Adipose tissue (tissue), 3 donors: Measurements from ENCODE around the gene EFHD1. TPM values are rescaled to one million over a fixed set of nuclear protein-coding genes. Genes with fewer than 3 reads are reported as not detected.
"Not testable (repeated sequence)": the region's sequence is repeated elsewhere in the genome, so short reads cannot be mapped to it uniquely, and the experiment has no call there.

Experiments
- H3K27ac ChIP-seq: one replicate; pipeline ENCODE4 v1.5.1; 2013; ENCODE audit warnings: low read depth, low read length
- WGBS, 3 donors: extraction: QIAGEN DNeasy Blood & Tissue Kit; methylation state at CpG; one replicate each; pipeline ENCODE4 v1.1.7; 2013; 5-methylcytosine and 5-hydroxymethylcytosine counted together
- polyA plus RNA-seq, 3 donors: library from polyadenylated mRNA; stranded (reverse); fragments of 200-250 nt; gene quantifications; one replicate each; pipeline ENCODE4 v1.2.3, GENCODE V29; 2013
- donor health status: healthy with polysubstance abuse.
- donor health status: Bipolar disorder and iron deficiency.
- donor health status: healthy.

EFHD1 gene
- polyA plus RNA-seq, 3 donors = 2.6 to 59.5 (median 18.9) TPM

DNA sequence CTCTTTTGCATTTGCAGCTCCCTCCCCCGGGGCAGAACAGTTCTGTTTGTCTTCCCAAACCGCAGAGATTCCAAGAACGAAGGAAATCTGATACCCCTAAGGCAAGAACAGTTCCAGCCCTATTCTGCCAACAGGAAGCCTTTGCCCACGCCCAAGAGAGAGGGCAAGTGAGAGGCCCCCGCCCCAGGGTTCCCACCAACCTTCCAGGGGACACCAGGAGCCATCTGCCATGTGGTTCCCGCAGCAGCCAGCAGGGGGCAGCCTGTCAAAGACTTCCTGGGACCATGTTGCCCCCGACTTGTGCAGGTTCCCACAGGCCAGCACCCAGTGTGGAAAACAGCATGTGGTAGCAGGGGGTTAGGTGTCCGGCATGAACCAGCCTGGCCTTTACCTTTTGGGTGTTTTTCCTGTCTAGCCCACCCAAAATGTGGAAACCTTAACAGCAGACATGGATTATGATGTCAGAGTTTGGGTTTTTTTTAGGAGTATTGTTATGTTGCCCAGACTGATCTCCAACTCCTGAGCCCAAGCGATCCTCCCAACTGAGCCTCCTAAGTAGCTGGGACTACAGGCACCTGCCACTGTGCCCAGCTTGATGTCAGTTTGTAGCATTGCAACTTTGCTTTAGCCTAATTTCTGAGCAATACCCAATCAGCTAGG is 21.7 kb upstream of the EFHD1 start:
- no peak overlapping the region for H3K27ac ChIP-seq
- WGBS, 3 donors = 40 to 47% (median 45%) methylated on average over 9 of the region's 9 CpGs

- H3K27ac ChIP-seq = no peak overlapping the region
- WGBS, 3 donors = 57 to 89% (median 60%) methylated on average over 3 of the region's 3 CpGs
Observed at GRCh38 chr2:232613538-232614134, 19.8 kb upstream of the EFHD1 start.

DNA sequence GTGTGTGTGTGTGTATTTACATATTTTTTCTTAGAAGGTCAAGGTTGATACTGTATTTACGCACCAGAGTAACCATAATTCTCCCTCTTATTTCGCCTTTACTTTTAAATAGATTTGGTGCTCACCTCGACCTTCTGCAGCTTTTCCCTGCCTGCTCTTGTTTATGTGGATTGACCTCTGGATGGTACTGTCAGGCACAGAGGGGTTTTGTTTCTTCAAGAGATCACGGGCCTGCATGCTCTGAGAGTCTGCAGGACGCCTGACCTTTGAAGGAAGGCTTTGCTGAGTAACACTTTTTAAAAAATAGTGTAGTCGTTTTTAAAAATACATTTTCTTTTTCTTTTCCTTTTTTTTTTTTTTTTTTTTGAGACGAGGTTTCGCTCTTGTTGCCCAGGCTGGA is 18.1 kb upstream of the EFHD1 start:
- WGBS, 3 donors = 68 to 76% (median 73%) methylated on average over 7 to 8 of the region's 8 CpGs
- no peak overlapping the region for H3K27ac ChIP-seq

DNA sequence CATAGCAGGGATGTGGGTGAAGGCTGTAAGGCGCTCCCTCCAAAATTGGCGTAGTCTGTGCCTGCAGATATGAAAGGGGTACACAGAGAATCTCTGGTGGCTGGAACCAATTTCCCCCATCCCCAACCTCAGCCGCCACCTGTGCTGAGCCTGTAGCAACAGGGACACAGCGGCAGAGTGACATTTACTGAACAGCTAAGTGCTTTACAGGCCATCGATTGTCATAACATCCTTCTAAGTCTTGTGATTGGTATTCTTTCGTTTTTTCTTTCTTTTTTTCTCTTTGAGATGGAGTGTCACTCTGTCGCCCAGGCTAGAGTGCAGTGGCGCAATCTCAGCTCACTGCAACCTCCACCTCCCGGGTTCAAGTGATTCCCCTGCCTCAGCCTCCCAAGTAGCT is 12.2 kb upstream of the EFHD1 start:
- H3K27ac ChIP-seq = no peak overlapping the region
- WGBS, 3 donors = 89 to 93% (median 92%) methylated on average over 9 of the region's 9 CpGs

DNA sequence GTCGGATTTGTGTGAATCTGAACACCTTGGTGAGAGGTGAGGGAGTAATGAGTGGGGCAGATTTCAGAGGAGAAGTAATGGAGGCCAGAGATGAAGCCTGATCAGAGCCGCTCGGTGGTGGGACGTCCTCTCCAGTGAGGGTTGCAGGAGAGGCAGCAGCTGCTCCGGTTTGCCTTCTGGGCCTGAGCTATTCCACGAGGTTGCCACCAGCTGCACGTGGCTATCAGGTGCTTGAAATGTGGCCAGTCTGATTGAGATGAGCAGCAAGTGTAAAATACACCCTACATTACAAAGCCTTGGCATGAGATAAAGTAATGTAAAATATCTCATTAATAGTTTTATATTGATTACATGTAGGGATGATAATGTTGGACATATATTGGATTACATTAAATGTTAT is 10.8 kb upstream of the EFHD1 start:
- WGBS, 3 donors = 66 to 83% (median 68%) methylated on average over 7 of the region's 7 CpGs
- no peak overlapping the region for H3K27ac ChIP-seq

DNA sequence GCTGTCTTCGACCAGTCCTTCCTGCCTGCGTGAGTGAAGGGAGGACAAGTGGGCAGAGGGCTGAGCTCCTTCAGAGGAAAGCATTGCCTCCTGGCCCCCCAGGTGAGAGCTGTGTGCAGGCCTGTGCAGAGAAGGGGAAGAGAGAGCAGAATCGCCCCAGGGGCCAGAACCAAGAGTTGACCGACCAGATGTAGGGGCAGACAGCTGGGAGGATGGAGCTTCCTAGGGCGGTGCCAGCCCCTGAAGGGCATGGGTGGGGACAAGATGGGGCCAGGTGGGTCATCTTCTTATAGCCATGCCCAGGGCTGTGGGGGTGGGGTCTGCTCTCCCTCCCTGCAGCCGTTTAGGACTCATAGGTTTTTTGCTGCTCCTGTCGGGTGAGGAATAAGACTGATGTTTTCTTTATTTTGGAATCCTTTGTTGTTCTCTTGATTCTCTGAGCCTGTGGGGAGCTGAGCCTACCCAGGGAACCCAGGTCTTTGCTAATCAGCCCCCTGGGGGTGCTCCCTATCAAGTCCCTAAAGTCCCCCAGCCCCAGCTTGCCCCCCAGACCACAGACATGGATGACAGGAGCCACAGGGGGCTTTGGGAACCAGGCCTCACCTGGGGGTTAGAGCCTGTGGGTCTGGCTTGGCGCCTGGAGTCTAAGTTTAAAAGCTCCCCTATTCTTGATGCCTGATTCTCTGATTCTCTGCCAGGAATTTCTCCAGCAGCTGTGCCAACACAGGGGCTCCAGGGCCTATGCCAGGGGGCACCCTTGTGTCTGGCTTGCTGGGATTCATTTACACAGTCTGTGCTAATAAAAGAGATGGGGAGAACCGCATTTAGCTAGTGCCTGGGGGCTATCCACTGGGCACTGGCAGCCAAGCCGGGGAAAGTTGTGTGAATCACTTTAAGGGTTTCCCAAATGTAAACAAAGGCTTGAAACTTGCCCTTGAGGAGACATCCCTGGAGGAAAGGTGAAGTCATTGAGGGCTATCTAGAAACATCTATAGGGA is 9.3 kb upstream of the EFHD1 start:
- WGBS, 3 donors = 69 to 79% (median 77%) methylated on average over 10 of the region's 10 CpGs
- no peak overlapping the region for H3K27ac ChIP-seq

GRCh38 chr2:232626584-232626983 is 6.8 kb upstream of the EFHD1 start:
- H3K27ac ChIP-seq = no peak overlapping the region

GRCh38 chr2:232628466-232629128 is 4.8 kb upstream of the EFHD1 start:
- H3K27ac ChIP-seq = no peak overlapping the region

More at GRCh38 chr2:232626584-232626983, 6.8 kb upstream of the EFHD1 start:
- 56 to 75% (median 57%) methylated on average over 1 of the region's 1 CpG for WGBS, 3 donors

GRCh38 chr2:232629129-232629475 is 4.3 kb upstream of the EFHD1 start:
- WGBS, 3 donors = 67 to 94% (median 84%) methylated on average over 2 of the region's 2 CpGs
- H3K27ac ChIP-seq = no peak overlapping the region

More at GRCh38 chr2:232628466-232629128, 4.8 kb upstream of the EFHD1 start:
- 63 to 82% (median 67%) methylated on average over 10 of the region's 10 CpGs for WGBS, 3 donors

- 35 to 52% (median 50%) methylated on average over 19 of the region's 19 CpGs for WGBS, 3 donors
Observed at GRCh38 chr2:232632229-232632903, 1.0 kb upstream of the EFHD1 start.

DNA sequence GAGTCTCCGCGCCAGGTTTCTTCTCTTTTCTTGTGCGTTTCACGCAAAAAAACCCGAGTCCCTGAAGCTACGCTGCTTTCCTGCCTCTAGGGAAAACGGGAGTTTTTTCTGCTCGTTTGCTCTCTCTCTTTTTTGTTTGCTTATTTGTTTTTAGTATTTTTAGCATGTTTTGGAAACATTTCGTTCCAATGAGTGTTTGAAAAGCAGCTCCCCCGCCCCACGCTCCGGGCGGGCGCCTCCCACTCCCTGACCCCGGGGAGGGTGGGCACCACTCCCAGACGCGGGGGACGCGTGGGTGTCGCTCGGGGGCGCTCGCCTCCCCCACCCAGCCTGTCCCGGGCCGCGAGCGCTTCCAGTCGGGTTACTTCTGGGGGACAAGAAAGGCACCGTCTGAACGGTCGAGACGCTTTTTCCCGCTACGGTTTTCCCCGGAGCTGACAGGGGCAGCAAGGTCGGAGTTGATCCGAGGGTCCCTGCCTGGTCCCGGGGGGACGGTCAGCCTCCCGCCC is 446 bp upstream of the EFHD1 start:
- 1 to 2% (median 2%) methylated on average over 40 of the region's 40 CpGs for WGBS, 3 donors
- no peak overlapping the region for H3K27ac ChIP-seq

More at GRCh38 chr2:232632229-232632903, 1.0 kb upstream of the EFHD1 start:
- H3K27ac ChIP-seq = no peak overlapping the region

DNA sequence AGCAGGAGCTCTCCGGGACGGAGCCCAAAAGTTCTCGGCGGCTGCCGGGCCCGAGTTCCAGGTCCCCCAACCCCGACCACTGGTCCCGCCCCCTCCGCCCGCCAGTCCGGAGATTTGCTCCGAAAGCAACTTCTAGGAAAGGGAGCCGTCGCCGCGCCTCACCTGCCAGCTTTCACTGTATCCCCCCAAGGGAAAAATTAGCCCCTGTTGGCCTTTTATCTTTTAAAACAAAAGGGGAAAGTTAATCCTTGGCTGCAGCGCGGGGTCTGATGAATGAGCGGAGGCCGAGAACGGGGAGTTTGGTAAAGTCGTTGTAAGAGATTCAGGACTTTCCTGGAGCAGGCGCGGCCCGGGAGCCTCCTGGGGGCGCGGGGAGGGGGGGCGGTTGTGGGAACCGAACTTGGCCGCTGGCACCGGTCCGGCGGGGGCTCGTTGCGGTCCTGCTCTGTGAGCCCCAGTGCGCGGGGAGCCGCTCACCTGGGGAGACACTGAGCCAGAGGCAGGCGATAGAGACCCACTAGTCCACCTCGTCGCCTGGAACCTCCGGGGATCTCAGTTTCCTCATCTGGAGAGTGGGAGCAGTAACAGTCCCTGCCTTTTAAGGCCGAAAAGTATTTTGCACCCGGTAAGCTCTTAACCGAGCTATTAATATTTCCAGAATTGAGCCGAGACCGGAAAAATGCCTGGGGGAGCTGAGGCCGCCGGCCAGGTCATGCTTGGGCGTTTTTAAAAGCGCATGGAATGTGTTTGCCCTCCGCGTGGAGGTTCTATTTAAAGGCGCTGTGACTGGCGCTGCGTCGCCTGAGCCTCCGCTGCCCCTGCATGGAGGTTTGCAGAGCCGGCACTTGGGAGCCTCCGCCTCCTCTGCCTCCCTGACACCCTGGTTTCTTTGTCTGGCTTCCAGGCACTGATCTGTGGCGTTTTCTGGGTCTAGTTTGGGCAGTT is 1.1 kb downstream of the EFHD1 start:
- no peak overlapping the region for H3K27ac ChIP-seq
- WGBS, 3 donors = 8 to 14% (median 13%) methylated on average over 54 to 61 of the region's 61 CpGs

DNA sequence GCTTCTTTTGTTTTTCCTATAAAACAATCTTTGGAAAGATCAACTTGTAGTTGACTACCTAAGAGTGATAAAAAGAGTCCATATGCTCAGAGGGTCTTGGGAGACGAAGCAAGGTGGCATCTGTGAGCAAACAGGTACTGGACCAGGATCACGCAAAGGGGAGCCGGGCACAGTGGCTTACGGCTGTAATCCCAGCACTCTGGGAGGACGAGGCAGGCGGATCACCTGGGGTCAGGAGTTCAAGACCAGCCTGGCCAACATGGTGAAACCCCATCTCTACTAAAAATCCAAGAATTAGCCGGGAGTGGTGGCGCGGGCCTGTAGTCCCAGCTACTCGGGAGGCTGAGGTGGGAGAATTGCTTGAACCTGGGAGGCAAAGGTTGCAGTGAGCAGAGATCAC is 2.0 kb downstream of the EFHD1 start:
- WGBS, 3 donors = 94 to 98% (median 96%) methylated on average over 10 of the region's 10 CpGs
- H3K27ac ChIP-seq = not testable (repeated sequence)

DNA sequence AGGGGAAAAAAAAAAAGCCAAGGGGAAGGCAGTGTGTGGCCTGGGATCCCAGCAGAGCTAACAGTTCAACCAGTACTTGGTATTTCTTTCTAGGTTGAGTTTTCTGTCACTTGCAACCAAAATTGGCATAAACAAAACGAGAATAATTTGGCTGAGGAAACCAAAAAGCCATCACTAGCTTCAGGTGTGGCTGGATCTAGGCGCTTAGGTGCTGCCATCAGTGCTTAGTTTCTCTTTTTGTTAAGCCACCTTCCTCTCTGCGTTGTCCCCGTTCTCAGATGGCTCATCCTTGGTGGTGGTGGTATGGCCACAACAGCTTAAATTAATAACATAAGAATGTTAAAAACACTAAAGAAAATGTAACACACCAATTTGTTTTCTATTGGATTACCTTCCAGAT is 2.4 kb downstream of the EFHD1 start:
- H3K27ac ChIP-seq = no peak overlapping the region
- WGBS, 3 donors = 94 to 97% (median 95%) methylated on average over 4 of the region's 4 CpGs

GRCh38 chr2:232636788-232637420 is 3.5 kb downstream of the EFHD1 start:
- 70 to 78% (median 76%) methylated on average over 16 of the region's 16 CpGs for WGBS, 3 donors
- no peak overlapping the region for H3K27ac ChIP-seq

GRCh38 chr2:232637866-232638583 is 4.6 kb downstream of the EFHD1 start:
- WGBS, 3 donors = 44 to 62% (median 50%) methylated on average over 11 of the region's 11 CpGs
- no peak overlapping the region for H3K27ac ChIP-seq
